Lower leg skin (tissue), 4 donors: ENCODE measurements around the gene JMJD7. TPM values are rescaled to one million over a fixed set of nuclear protein-coding genes. Genes with fewer than 3 reads are reported as not detected.

Source experiments
- DNase-seq, 2 donors: peaks; one replicate each; pipeline ENCODE4 v3.0.0-alpha.2; 2019; ENCODE audit warnings: low spot score in 2 of 2
- H3K4me3 ChIP-seq: fragments of 200-600 bp; sonication (generic); 2 replicates; pipeline ENCODE4 v1.5.1; 2017; ENCODE audit warnings: mild to moderate bottlenecking, low read depth; ENCODE audit not compliant: poor library complexity, severe bottlenecking
- POLR2A ChIP-seq, 2 donors: fragments of 450-650 bp; IDR thresholded peaks; one replicate each; pipeline ENCODE4 v1.6.1; 2016 to 2017; ENCODE audit warnings: antibody characterized with exemption in 2 of 2, mild to moderate bottlenecking in 1 of 2, moderate library complexity in 1 of 2
- WGBS, 2 donors: methylation state at CpG; one replicate each; pipeline ENCODE4 v1.1.5; 2018; 5-methylcytosine and 5-hydroxymethylcytosine counted together
- intact Hi-C: fragments of 100-400 bp; cut with DNase I; formaldehyde crosslinking; loops from one replicate; pipeline ENCODE4 v1.15.0; 2023; ENCODE audit warnings: low total_unique reads
- total RNA-seq, 4 donors: library from RNA; depleted of rRNA; stranded (reverse); fragments of >200 nt; gene quantifications; one replicate each; pipeline ENCODE4 v1.1.0, GENCODE V29; 2016
- TF ChIP-seq, protein P1 (sequence below), 3 donors: fragments of 450-650 bp; IDR thresholded peaks; one replicate each; pipeline ENCODE4 v1.5.1; 2016; ENCODE audit warnings: antibody characterized with exemption in 3 of 3, mild to moderate bottlenecking in 3 of 3, moderate library complexity in 2 of 3

The JMJD7 gene
- 10 to 100 TPM; 40.7 to 61.6 (median 47.1) TPM for total RNA-seq

GRCh38 chr15:41827880-41828806, at the start of gene JMJD7:
JMJD7 (plus strand) TSS chr15:41828092; CDS start chr15:41828125, 33 bp downstream.
- peak within 1 kb of the TSS; percentile 59 for H3K4me3 ChIP-seq
- WGBS, 2 donors: 0 to 1% methylated on average over 56 of the region's 66 CpGs
- TF ChIP-seq, protein P1, sequence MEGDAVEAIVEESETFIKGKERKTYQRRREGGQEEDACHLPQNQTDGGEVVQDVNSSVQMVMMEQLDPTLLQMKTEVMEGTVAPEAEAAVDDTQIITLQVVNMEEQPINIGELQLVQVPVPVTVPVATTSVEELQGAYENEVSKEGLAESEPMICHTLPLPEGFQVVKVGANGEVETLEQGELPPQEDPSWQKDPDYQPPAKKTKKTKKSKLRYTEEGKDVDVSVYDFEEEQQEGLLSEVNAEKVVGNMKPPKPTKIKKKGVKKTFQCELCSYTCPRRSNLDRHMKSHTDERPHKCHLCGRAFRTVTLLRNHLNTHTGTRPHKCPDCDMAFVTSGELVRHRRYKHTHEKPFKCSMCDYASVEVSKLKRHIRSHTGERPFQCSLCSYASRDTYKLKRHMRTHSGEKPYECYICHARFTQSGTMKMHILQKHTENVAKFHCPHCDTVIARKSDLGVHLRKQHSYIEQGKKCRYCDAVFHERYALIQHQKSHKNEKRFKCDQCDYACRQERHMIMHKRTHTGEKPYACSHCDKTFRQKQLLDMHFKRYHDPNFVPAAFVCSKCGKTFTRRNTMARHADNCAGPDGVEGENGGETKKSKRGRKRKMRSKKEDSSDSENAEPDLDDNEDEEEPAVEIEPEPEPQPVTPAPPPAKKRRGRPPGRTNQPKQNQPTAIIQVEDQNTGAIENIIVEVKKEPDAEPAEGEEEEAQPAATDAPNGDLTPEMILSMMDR (IDR thresholded peaks at IDR 0.05): no peak
- no peak for TF ChIP-seq POLR2A (IDR thresholded peaks at IDR 0.05)
- intact Hi-C loops: no loop called here
- DNase-seq: peak; percentile 89 to 98

GRCh38 chr15:41778521-41778920, 49.4 kb upstream of the JMJD7 start:
- DNase-seq: no peak
- TF ChIP-seq, protein P1 (IDR thresholded peaks at IDR 0.05): no peak
- TF ChIP-seq POLR2A (IDR thresholded peaks at IDR 0.05): no peak
- no peak overlapping the region for H3K4me3 ChIP-seq
- WGBS, 2 donors: 42 to 62% methylated on average over 1 of the region's 1 CpG
- intact Hi-C loops: no loop called here

DNA sequence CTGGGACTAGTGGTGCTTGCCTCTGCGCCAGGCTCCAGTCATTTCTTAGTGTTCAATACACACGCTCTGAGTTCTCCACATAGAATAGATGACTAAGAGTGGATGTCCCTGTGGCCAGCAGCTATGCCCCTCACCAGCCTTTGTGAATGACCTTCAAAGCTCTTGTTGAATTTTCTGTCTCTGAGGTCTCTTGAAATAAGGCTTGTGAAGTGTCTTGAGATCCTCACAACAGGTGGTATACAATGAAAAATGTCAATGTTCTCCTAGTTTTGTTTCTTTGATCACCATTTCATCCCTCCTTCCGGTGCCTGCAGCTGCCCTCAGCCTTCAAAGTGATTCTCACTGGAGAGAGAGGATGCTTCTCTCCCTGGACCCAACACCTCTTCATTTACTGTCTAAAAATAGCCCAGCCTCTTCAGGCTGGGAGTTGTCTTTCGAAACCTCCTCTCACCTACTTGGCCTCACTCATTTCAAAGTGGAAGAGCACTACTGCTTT, 48.2 kb upstream of the JMJD7 start:
- no peak overlapping the region for H3K4me3 ChIP-seq
- intact Hi-C loops: no loop called here
- TF ChIP-seq, protein P1 (IDR thresholded peaks at IDR 0.05): no peak
- no peak for TF ChIP-seq POLR2A (IDR thresholded peaks at IDR 0.05)
- no peak for DNase-seq
- WGBS, 2 donors: 60 to 71% methylated on average over 4 of the region's 4 CpGs

DNA sequence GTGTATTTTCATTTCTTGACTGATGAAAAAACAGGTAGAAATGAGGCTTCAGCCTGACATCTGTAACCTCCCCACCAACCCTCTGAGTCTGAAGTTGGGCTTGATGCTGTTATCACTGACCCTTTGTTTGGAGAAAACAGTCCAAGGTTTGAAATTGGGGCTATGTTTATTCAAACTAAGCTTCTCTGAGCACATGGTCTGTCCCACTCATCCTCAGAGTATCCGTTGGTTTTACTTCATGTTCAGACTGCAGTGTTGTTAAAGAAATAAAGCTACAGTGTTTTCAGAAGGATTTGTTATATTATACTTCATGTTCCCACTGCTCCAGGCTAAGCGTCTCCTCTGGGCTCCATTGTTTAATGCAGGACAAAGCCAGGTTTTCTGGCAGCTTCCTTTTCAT, 47.6 kb upstream of the JMJD7 start:
- 33 to 35% methylated on average over 2 of the region's 2 CpGs for WGBS, 2 donors
- DNase-seq: no peak
- TF ChIP-seq POLR2A (IDR thresholded peaks at IDR 0.05): no peak
- TF ChIP-seq, protein P1 (IDR thresholded peaks at IDR 0.05): no peak
- intact Hi-C loops: no loop called here
- H3K4me3 ChIP-seq: no peak overlapping the region

DNA sequence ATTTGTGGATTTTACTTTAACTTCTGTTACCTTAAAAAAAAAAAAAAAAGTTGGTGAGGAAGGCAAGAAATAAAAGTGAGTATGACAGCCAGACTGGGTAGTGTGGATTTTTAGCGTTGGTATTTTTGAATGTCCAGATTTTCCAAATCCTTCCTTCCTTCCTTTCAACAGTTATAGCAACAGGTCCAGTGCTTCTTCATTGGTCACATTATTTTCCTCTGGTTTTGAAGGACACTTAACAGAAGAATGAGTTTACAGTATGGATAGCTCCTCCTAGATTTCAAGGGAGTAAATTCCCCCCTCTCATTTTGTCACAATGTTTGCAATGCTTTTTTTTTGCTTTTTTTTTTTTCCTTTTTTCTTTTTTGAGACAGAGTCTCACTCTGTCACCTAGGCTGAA, 47.2 kb upstream of the JMJD7 start:
- TF ChIP-seq, protein P1 (IDR thresholded peaks at IDR 0.05): no peak
- TF ChIP-seq POLR2A (IDR thresholded peaks at IDR 0.05): no peak
- no peak for DNase-seq
- H3K4me3 ChIP-seq: no peak overlapping the region
- WGBS, 2 donors: 34 to 35% methylated on average over 1 of the region's 1 CpG
- intact Hi-C loops: no loop called here
